GM13977 (cell line): ENCODE results near the gene KCNH6.

Experiments
- DNase-seq: peaks from one replicate; pipeline ENCODE4 v3.0.0; 2012; ENCODE audit warnings: low spot score
- CTCF ChIP-seq: IDR thresholded peaks from 2 replicates; pipeline ENCODE4 v1.5.1; 2012; ENCODE audit warnings: mild to moderate bottlenecking, control low read depth; ENCODE audit not compliant: insufficient read depth; ENCODE audit errors: extremely low read depth, missing control alignments
- in situ Hi-C: fragments of 300-500 bp; cut with MboI; formaldehyde crosslinking; loops from one replicate; pipeline ENCODE4 v1.12.0; 2022; ENCODE audit warnings: low sequenced_read_pairs, low pct_unique_long_range_greater_than_20kb, mixed read lengths, inconsistent platforms; ENCODE audit not compliant: unreplicated experiment

The KCNH6 gene

GRCh38 chr17:63523253-63523855 is at the start of gene KCNH6:
TSS of gene KCNH6 (plus strand) at chr17:63523358. CDS start at chr17:63523414, 56 bp downstream.
- in situ Hi-C loops, result no loop called here
- no peak for TF ChIP-seq CTCF
- no peak for DNase-seq

GRCh38 chr17:63474174-63474573 is 49.0 kb upstream of the KCNH6 start:
- no peak for DNase-seq
- in situ Hi-C loops, result no loop called here
- no peak for TF ChIP-seq CTCF

- in situ Hi-C loops, result no loop called here
- DNase-seq, result no peak
Observed at GRCh38 chr17:63474586-63475460, 48.3 kb upstream of the KCNH6 start.

GRCh38 chr17:63475491-63476412 is 47.4 kb upstream of the KCNH6 start:
- TF ChIP-seq CTCF, result no peak

More at GRCh38 chr17:63474586-63475460, 48.3 kb upstream of the KCNH6 start:
- TF ChIP-seq CTCF, result no peak

GRCh38 chr17:63476459-63476853 is 46.7 kb upstream of the KCNH6 start:
- in situ Hi-C loops, result no loop called here
- peak; percentile 63 for DNase-seq
- TF ChIP-seq CTCF, result no peak

More at GRCh38 chr17:63475491-63476412, 47.4 kb upstream of the KCNH6 start:
- in situ Hi-C loops, result no loop called here
- DNase-seq, result no peak

- no peak for TF ChIP-seq CTCF
- in situ Hi-C loops, result no loop called here
- DNase-seq, result peak; percentile 85
Observed at GRCh38 chr17:63476854-63477479, 46.2 kb upstream of the KCNH6 start, which contains the start of gene ACE. TSS of gene ACE (plus strand) at chr17:63477061. CDS start at chr17:63477095, 34 bp downstream.
